Retinal pigment epithelial cell (primary cell): ENCODE data around the gene PEX19.

Experiments
- DNase-seq: peaks from one replicate; pipeline ENCODE4 v3.0.0-alpha.2; 2010; ENCODE audit warnings: low read depth
- H3K4me3 ChIP-seq: 2 replicates; pipeline ENCODE4 v1.5.1; 2011; ENCODE audit warnings: mild to moderate bottlenecking, low read length, control low read depth, moderate library complexity
- TF ChIP-seq, protein P1 (sequence below): conservative IDR thresholded peaks from 2 replicates; pipeline ENCODE4 v1.5.1; 2011; ENCODE audit warnings: low read depth, low read length, control low read depth, inconsistent platforms

PEX19 gene, protein sequence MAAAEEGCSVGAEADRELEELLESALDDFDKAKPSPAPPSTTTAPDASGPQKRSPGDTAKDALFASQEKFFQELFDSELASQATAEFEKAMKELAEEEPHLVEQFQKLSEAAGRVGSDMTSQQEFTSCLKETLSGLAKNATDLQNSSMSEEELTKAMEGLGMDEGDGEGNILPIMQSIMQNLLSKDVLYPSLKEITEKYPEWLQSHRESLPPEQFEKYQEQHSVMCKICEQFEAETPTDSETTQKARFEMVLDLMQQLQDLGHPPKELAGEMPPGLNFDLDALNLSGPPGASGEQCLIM

DNA sequence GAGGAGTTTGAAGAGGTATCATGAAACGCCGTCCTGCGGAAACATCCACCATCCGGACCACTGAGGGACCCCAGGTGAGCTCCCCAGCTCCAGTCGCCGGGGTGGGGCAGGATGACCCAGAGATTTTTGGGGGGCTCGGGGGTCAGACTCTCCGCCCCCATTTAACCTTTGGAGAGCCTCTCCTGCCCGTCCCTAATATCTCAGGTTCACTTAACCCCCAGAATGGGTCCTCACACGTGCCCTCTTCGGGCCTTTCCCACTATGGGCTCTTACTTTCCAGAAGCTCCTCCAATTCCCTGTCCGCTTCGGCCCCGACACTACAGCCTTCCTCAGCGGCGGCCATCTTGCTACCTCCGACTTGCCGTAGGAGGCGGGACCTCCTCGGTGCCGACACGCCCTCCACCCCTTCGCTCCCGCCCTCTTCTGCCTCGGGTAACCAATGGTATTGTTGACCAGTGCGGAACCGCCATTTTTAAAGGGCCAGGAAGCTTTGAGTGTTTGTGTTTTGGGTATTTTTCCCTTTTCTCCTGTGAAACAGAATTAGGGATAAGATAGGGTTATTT lies at the start of gene PEX19:
Gene PEX19, minus strand, starts transcription at position 352 of the 563 bp plus-strand sequence. Its CDS starts 9 bp downstream, at position 343.
- TF ChIP-seq, protein P1, sequence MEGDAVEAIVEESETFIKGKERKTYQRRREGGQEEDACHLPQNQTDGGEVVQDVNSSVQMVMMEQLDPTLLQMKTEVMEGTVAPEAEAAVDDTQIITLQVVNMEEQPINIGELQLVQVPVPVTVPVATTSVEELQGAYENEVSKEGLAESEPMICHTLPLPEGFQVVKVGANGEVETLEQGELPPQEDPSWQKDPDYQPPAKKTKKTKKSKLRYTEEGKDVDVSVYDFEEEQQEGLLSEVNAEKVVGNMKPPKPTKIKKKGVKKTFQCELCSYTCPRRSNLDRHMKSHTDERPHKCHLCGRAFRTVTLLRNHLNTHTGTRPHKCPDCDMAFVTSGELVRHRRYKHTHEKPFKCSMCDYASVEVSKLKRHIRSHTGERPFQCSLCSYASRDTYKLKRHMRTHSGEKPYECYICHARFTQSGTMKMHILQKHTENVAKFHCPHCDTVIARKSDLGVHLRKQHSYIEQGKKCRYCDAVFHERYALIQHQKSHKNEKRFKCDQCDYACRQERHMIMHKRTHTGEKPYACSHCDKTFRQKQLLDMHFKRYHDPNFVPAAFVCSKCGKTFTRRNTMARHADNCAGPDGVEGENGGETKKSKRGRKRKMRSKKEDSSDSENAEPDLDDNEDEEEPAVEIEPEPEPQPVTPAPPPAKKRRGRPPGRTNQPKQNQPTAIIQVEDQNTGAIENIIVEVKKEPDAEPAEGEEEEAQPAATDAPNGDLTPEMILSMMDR = no peak
- peak; percentile 78 for DNase-seq
- H3K4me3 ChIP-seq = peak within 1 kb of the TSS; percentile 97

DNA sequence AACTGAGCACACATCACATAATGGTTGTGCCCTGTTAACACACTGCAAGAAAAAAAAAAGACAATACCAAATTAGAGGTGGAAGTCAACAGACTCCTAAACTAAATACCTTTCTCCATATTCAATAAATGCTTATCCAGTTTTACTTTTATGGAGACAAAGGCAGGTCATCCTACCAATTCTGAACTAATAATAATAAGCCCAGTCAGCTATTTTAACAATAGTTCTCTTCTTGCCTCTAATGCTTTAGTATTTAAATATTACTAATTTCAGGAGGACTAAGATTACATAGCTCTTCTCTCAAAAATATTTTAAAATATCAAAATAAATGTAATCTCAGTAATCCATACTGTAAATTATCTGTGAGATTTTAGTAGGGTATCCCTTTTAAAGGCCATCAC lies 47.6 kb upstream of the PEX19 start:
- TF ChIP-seq, protein P1 = no peak
- no peak overlapping the region for H3K4me3 ChIP-seq
- no peak for DNase-seq

DNA sequence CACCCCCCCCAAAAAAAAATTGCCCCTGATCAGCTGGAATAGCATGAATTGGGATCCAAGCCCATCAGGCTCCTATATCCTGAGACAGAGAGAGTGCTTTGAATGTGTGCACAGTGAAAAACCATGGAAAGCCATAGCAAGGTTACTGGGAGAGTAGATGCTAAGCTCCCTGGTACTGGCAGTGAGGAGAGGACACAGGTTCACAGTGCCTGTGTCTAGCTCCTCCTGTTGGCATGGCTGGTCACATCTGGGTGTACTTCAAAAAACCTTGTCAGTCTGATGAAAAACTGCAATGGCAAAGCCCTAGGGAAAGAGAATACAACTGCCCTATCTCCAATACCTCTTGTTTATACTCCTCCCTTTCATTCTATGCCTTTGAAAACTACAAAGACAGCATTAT lies 45.2 kb upstream of the PEX19 start:
- DNase-seq = no peak
- TF ChIP-seq, protein P1 = no peak
- H3K4me3 ChIP-seq = no peak overlapping the region

DNA sequence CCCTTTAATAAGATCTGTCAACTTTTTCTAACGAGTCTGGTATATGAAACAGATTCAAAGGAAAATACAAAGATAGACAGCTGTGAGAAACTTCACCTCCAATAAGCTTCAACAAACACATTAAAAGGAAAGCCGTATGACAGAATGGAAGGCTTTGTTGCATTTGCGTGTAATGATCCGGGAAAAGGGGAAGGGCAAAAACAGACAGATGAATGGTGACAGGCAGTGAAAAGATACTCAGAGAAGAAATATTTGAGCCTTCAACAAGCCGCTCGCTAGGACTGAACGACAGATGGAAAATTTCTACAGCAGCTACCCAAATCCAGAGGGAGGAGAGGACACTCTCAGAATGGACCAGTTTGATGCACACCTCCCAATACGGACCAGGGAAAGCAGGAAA lies 43.3 kb upstream of the PEX19 start:
- TF ChIP-seq, protein P1 = no peak
- H3K4me3 ChIP-seq = no peak overlapping the region
- no peak for DNase-seq

DNA sequence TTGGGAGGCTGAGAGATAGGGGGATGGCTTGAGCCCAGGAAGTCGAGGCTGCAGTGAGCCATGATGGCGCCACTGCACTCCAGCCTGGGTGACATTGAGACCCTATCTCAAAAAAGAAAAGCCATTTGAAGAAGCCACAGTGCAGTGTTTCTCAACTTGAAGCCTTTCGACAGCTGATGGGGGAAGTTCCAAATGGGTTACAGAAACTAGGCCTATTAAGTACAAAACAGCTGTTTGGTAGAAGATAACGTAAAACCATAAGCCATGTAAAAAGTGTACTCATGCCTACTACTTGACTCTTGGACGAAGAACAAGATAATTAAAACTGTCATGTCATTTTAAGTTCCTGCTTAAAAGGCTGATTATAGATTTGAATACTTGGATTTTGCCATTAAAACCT lies 41.5 kb upstream of the PEX19 start:
- TF ChIP-seq, protein P1 = no peak
- no peak for DNase-seq
- H3K4me3 ChIP-seq = no peak overlapping the region

DNA sequence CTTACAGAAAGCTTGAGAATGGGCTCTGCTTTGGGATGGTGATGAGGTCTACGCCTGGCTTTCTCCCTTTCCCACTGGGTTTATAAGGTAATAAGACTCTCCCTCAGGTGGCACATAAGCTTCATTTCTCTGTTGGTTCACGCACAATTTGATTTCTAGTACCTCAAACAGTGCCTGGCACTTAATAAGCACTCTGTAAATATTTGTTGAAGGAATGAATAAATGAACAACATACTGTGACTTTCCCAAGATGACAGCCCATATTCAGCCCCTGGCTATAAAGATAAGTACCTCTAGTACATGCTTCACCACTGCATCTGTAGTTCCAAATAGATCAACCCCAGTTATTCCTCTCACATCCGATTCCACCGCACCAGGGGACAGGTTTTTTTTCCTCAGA lies 40.3 kb upstream of the PEX19 start:
- DNase-seq = no peak
- H3K4me3 ChIP-seq = no peak overlapping the region
- TF ChIP-seq, protein P1 = no peak

DNA sequence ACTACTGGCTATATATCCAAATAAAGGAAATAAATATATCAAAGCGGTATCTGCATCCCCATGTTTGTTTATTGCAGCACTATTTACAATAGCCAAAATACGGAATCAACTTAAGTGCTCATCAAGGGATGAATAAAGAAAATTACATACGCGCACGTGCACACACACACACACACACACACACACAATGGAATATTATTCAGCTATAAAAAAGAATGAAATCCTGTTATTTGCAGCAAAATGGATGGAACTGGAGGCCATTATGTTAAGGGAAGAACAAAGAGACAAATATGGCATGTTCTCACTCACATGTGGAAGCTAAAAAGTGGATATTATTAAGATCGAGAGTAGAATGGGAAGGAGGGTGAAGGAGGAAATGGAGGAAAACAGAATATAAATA lies 37.9 kb upstream of the PEX19 start:
- no peak for DNase-seq
- H3K4me3 ChIP-seq = no peak overlapping the region
- TF ChIP-seq, protein P1 = no peak
